ENCODE measurements around the gene GNAQ. TPM values are rescaled to one million over a fixed set of nuclear protein-coding genes. Genes with fewer than 3 reads are reported as not detected.

The GNAQ gene
- total and polyA plus RNA-seq, 4 donors = 21.9 to 84.2 (median 53.1) TPM

GRCh38 chr9:77926371-77926878 is 105.2 kb downstream of the GNAQ start:
- no peak for ATAC-seq (ENCODE audit: low FRiP score)
- H3K4me3 ChIP-seq (ENCODE audit: low read length in 2 of 2) = no peak overlapping the region
- intact Hi-C loops (cut with DNase I) = no loop called here

GRCh38 chr9:77922591-77922990 is 109.0 kb downstream of the GNAQ start:
- Histone ChIP-seq H3K27ac (ENCODE audit: low read depth in 1 of 2, low read length in 2 of 2) (no peak overlapping the region), H3K36me3 (ENCODE audit: control insufficient read depth in 1 of 2, insufficient read depth in 2 of 2, low read length in 1 of 2) (peaks cover 0 to 3% of the 10 kb centered on the region in 2 donors), H3K9me3 (ENCODE audit: control insufficient read depth, low read length) (no peaks in the 10 kb centered on the region), H3K4me3 (ENCODE audit: low read length in 2 of 2) (no peak overlapping the region), H3K27me3 (ENCODE audit: control insufficient read depth in 1 of 2, insufficient read depth in 2 of 2, low read length in 1 of 2) (no peaks in the 10 kb centered on the region), H3K4me1 (ENCODE audit: control insufficient read depth in 1 of 2, insufficient read depth in 2 of 2, low read length in 2 of 2) (peaks cover under 1 to 5% of the 10 kb centered on the region in 2 donors)
- 46 to 47% methylated on average over 5 of the region's 5 CpGs for WGBS, 2 donors
- no peak for ATAC-seq (ENCODE audit: low FRiP score)
- intact Hi-C loops (cut with DNase I) = loop anchor here in 1 of 2 donors (5.0 kb wide), 1 partner anchor 35 kb away; no protein-coding TSS in a partner anchor
- no peak for DNase-seq

More at GRCh38 chr9:77926371-77926878, 105.2 kb downstream of the GNAQ start:
- Histone ChIP-seq H3K4me1 (ENCODE audit: control insufficient read depth in 1 of 2, insufficient read depth in 2 of 2, low read length in 2 of 2) (peaks cover 2 to 8% of the 10 kb centered on the region in 2 donors), H3K9me3 (ENCODE audit: control insufficient read depth, low read length) (no peaks in the 10 kb centered on the region), H3K27ac (ENCODE audit: low read depth in 1 of 2, low read length in 2 of 2) (peak overlapping the region in 1 of 2 donors; percentile 82), H3K36me3 (ENCODE audit: control insufficient read depth in 1 of 2, insufficient read depth in 2 of 2, low read length in 1 of 2) (no peaks in the 10 kb centered on the region), H3K27me3 (ENCODE audit: control insufficient read depth in 1 of 2, insufficient read depth in 2 of 2, low read length in 1 of 2) (no peaks in the 10 kb centered on the region)
- DNase-seq = no peak

GRCh38 chr9:77917800-77918199 is 113.8 kb downstream of the GNAQ start:
- Histone ChIP-seq H3K4me1 (ENCODE audit: control insufficient read depth in 1 of 2, insufficient read depth in 2 of 2, low read length in 2 of 2) (peaks cover 0 to 7% of the 10 kb centered on the region in 2 donors), H3K9me3 (ENCODE audit: control insufficient read depth, low read length) (no peaks in the 10 kb centered on the region), H3K27ac (ENCODE audit: low read depth in 1 of 2, low read length in 2 of 2) (no peak overlapping the region), H3K36me3 (ENCODE audit: control insufficient read depth in 1 of 2, insufficient read depth in 2 of 2, low read length in 1 of 2) (peaks cover 0 to 3% of the 10 kb centered on the region in 2 donors), H3K4me3 (ENCODE audit: low read length in 2 of 2) (no peak overlapping the region), H3K27me3 (ENCODE audit: control insufficient read depth in 1 of 2, insufficient read depth in 2 of 2, low read length in 1 of 2) (no peaks in the 10 kb centered on the region)
- no peak for DNase-seq
- 88% methylated on average over 3 of the region's 3 CpGs for WGBS, 2 donors
- no peak for ATAC-seq (ENCODE audit: low FRiP score)
- intact Hi-C loops (cut with DNase I) = no loop called here

GRCh38 chr9:77916820-77917219 is 114.8 kb downstream of the GNAQ start:
- no peaks in the 10 kb centered on the region for H3K27me3 ChIP-seq (ENCODE audit: control insufficient read depth in 1 of 2, insufficient read depth in 2 of 2, low read length in 1 of 2)
- ATAC-seq (ENCODE audit: low FRiP score) (no peak), DNase-seq (no peak)
- no peak overlapping the region for H3K4me3 ChIP-seq (ENCODE audit: low read length in 2 of 2)
- intact Hi-C loops (cut with DNase I) = no loop called here
- no peak overlapping the region for H3K27ac ChIP-seq (ENCODE audit: low read depth in 1 of 2, low read length in 2 of 2)
- H3K36me3 ChIP-seq (ENCODE audit: control insufficient read depth in 1 of 2, insufficient read depth in 2 of 2, low read length in 1 of 2) = peaks cover 0 to 3% of the 10 kb centered on the region in 2 donors
- no peaks in the 10 kb centered on the region for H3K9me3 ChIP-seq (ENCODE audit: control insufficient read depth, low read length)
- H3K4me1 ChIP-seq (ENCODE audit: control insufficient read depth in 1 of 2, insufficient read depth in 2 of 2, low read length in 2 of 2) = peaks cover 0 to 7% of the 10 kb centered on the region in 2 donors
- WGBS, 2 donors = 93 to 95% methylated on average over 3 of the region's 3 CpGs

- no peaks in the 10 kb centered on the region for H3K9me3 ChIP-seq (ENCODE audit: control insufficient read depth, low read length)
- ATAC-seq (ENCODE audit: low FRiP score) (no peak), DNase-seq (no peak)
- peaks cover 0 to 3% of the 10 kb centered on the region in 2 donors for H3K36me3 ChIP-seq (ENCODE audit: control insufficient read depth in 1 of 2, insufficient read depth in 2 of 2, low read length in 1 of 2)
- H3K27me3 ChIP-seq (ENCODE audit: control insufficient read depth in 1 of 2, insufficient read depth in 2 of 2, low read length in 1 of 2) = no peaks in the 10 kb centered on the region
- H3K4me3 ChIP-seq (ENCODE audit: low read length in 2 of 2) = no peak overlapping the region
- intact Hi-C loops (cut with DNase I) = no loop called here
- 71 to 80% methylated on average over 4 of the region's 4 CpGs for WGBS, 2 donors
- no peak overlapping the region for H3K27ac ChIP-seq (ENCODE audit: low read depth in 1 of 2, low read length in 2 of 2)
- H3K4me1 ChIP-seq (ENCODE audit: control insufficient read depth in 1 of 2, insufficient read depth in 2 of 2, low read length in 2 of 2) = peaks cover 0 to 8% of the 10 kb centered on the region in 2 donors
Measured at GRCh38 chr9:77916410-77916819, 115.2 kb downstream of the GNAQ start.

GRCh38 chr9:77915744-77916143 is 115.9 kb downstream of the GNAQ start:
- DNase-seq (no peak), ATAC-seq (ENCODE audit: low FRiP score) (no peak)
- intact Hi-C loops (cut with DNase I) = no loop called here
- Histone ChIP-seq H3K27me3 (ENCODE audit: control insufficient read depth in 1 of 2, insufficient read depth in 2 of 2, low read length in 1 of 2) (no peaks in the 10 kb centered on the region), H3K9me3 (ENCODE audit: control insufficient read depth, low read length) (no peaks in the 10 kb centered on the region), H3K4me3 (ENCODE audit: low read length in 2 of 2) (no peak overlapping the region), H3K27ac (ENCODE audit: low read depth in 1 of 2, low read length in 2 of 2) (no peak overlapping the region), H3K36me3 (ENCODE audit: control insufficient read depth in 1 of 2, insufficient read depth in 2 of 2, low read length in 1 of 2) (no peaks in the 10 kb centered on the region), H3K4me1 (ENCODE audit: control insufficient read depth in 1 of 2, insufficient read depth in 2 of 2, low read length in 2 of 2) (peaks cover 0 to 13% of the 10 kb centered on the region in 2 donors)
- WGBS, 2 donors = 62 to 76% methylated on average over 2 of the region's 2 CpGs

- H3K9me3 ChIP-seq (ENCODE audit: control insufficient read depth, low read length) = no peaks in the 10 kb centered on the region
- H3K27me3 ChIP-seq (ENCODE audit: control insufficient read depth in 1 of 2, insufficient read depth in 2 of 2, low read length in 1 of 2) = no peaks in the 10 kb centered on the region
- no peak overlapping the region for H3K27ac ChIP-seq (ENCODE audit: low read depth in 1 of 2, low read length in 2 of 2)
- WGBS, 2 donors = 87 to 93% methylated on average over 3 of the region's 3 CpGs
- DNase-seq (no peak), ATAC-seq (ENCODE audit: low FRiP score) (no peak)
- H3K4me1 ChIP-seq (ENCODE audit: control insufficient read depth in 1 of 2, insufficient read depth in 2 of 2, low read length in 2 of 2) = peaks cover 0 to 13% of the 10 kb centered on the region in 2 donors
- H3K4me3 ChIP-seq (ENCODE audit: low read length in 2 of 2) = no peak overlapping the region
- intact Hi-C loops (cut with DNase I) = no loop called here
- no peaks in the 10 kb centered on the region for H3K36me3 ChIP-seq (ENCODE audit: control insufficient read depth in 1 of 2, insufficient read depth in 2 of 2, low read length in 1 of 2)
Measured at GRCh38 chr9:77912895-77913693, 118.5 kb downstream of the GNAQ start.

GRCh38 chr9:77911928-77912327 is 119.7 kb downstream of the GNAQ start:
- H3K4me1 ChIP-seq (ENCODE audit: control insufficient read depth in 1 of 2, insufficient read depth in 2 of 2, low read length in 2 of 2) = peaks cover 0 to 13% of the 10 kb centered on the region in 2 donors
- H3K4me3 ChIP-seq (ENCODE audit: low read length in 2 of 2) = no peak overlapping the region
- ATAC-seq (ENCODE audit: low FRiP score) = no peak
- DNase-seq = no peak
- WGBS, 2 donors = 72 to 93% methylated on average over 2 of the region's 2 CpGs
- no peak overlapping the region for H3K27ac ChIP-seq (ENCODE audit: low read depth in 1 of 2, low read length in 2 of 2)
- no peaks in the 10 kb centered on the region for H3K27me3 ChIP-seq (ENCODE audit: control insufficient read depth in 1 of 2, insufficient read depth in 2 of 2, low read length in 1 of 2)
- H3K9me3 ChIP-seq (ENCODE audit: control insufficient read depth, low read length) = no peaks in the 10 kb centered on the region
- H3K36me3 ChIP-seq (ENCODE audit: control insufficient read depth in 1 of 2, insufficient read depth in 2 of 2, low read length in 1 of 2) = no peaks in the 10 kb centered on the region
- intact Hi-C loops (cut with DNase I) = no loop called here

GRCh38 chr9:77910194-77910621 is 121.4 kb downstream of the GNAQ start:
- intact Hi-C loops (cut with DNase I) = no loop called here
- H3K4me1 ChIP-seq (ENCODE audit: control insufficient read depth in 1 of 2, insufficient read depth in 2 of 2, low read length in 2 of 2) = peaks cover 3 to 6% of the 10 kb centered on the region in 2 donors

More at GRCh38 chr9:77910194-77910621, 121.4 kb downstream of the GNAQ start:
- WGBS, 2 donors = 68 to 72% methylated on average over 5 of the region's 5 CpGs
- H3K27ac ChIP-seq (ENCODE audit: low read depth in 1 of 2, low read length in 2 of 2) = no peak overlapping the region
- no peaks in the 10 kb centered on the region for H3K36me3 ChIP-seq (ENCODE audit: control insufficient read depth in 1 of 2, insufficient read depth in 2 of 2, low read length in 1 of 2)
- DNase-seq (no peak), ATAC-seq (ENCODE audit: low FRiP score) (no peak)
- no peak overlapping the region for H3K4me3 ChIP-seq (ENCODE audit: low read length in 2 of 2)
- H3K27me3 ChIP-seq (ENCODE audit: control insufficient read depth in 1 of 2, insufficient read depth in 2 of 2, low read length in 1 of 2) = no peaks in the 10 kb centered on the region
- no peaks in the 10 kb centered on the region for H3K9me3 ChIP-seq (ENCODE audit: control insufficient read depth, low read length)
